Neural cell (in vitro differentiated cells): ENCODE data around the gene TMC7.

Experiments
- CTCF ChIP-seq: fragments of 450-650 bp; IDR thresholded peaks from 2 replicates; pipeline ENCODE4 v1.5.1; 2014; ENCODE audit warnings: antibody characterized with exemption, mild to moderate bottlenecking, moderate library complexity; ENCODE audit not compliant: poor library complexity, severe bottlenecking
- EP300 ChIP-seq: fragments of 450-650 bp; conservative IDR thresholded peaks from 2 replicates; pipeline ENCODE4 v1.6.1; 2014; ENCODE audit warnings: antibody characterized with exemption, mild to moderate bottlenecking, moderate library complexity; ENCODE audit not compliant: poor library complexity, severe bottlenecking
- EZH2 ChIP-seq: fragments of 200-600, 300-800 bp; shearing (Covaris generic), sonication (generic); IDR thresholded peaks from 2 replicates; pipeline ENCODE4 v1.6.1; 2014; ENCODE audit warnings: antibody characterized with exemption, low read length, borderline replicate concordance, mild to moderate bottlenecking; ENCODE audit not compliant: insufficient read depth, poor library complexity, severe bottlenecking
- POLR2AphosphoS5 ChIP-seq: IDR thresholded peaks from 2 replicates; pipeline ENCODE4 v1.6.1; 2012
- RAD21 ChIP-seq: fragments of 450-650 bp; conservative IDR thresholded peaks from 2 replicates; pipeline ENCODE4 v1.6.1; 2014; ENCODE audit warnings: antibody characterized with exemption, mild to moderate bottlenecking, moderate library complexity
- SMC3 ChIP-seq: fragments of 450-650 bp; conservative IDR thresholded peaks from 2 replicates; pipeline ENCODE4 v1.6.1; 2014; ENCODE audit warnings: antibody characterized with exemption, mild to moderate bottlenecking, moderate library complexity; ENCODE audit not compliant: poor library complexity
- TAF1 ChIP-seq: IDR thresholded peaks from 2 replicates; pipeline ENCODE4 v1.6.1; 2012; ENCODE audit warnings: low read depth
- TF ChIP-seq, protein P1 (sequence below): IDR thresholded peaks from 2 replicates; pipeline ENCODE4 v1.6.1; 2012; ENCODE audit warnings: borderline replicate concordance

DNA sequence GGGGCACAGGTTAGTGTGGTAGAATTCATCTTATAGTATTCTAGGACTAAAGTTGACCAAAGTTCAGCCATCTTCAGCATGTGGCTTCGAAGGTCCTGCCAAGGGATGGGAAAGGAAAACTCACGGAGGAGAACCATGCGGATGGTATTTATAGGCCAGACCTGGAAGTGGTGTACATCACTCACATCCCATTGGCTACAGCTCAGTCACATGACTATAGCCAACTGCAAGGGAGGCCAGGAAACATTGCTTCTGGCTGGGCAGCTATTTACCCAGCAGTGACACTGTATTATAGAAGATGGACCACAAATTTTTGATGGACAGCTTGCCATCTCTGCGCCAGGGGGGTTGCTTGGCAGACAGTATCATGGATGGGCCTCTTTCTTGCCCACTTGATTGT is 48.0 kb downstream of the TMC7 start:
- TF ChIP-seq CTCF (no peak), EP300 (no peak), POLR2AphosphoS5 (no peak), EZH2 (no peak), TAF1 (no peak), RAD21 (no peak), SMC3 (no peak)
- TF ChIP-seq, protein P1, sequence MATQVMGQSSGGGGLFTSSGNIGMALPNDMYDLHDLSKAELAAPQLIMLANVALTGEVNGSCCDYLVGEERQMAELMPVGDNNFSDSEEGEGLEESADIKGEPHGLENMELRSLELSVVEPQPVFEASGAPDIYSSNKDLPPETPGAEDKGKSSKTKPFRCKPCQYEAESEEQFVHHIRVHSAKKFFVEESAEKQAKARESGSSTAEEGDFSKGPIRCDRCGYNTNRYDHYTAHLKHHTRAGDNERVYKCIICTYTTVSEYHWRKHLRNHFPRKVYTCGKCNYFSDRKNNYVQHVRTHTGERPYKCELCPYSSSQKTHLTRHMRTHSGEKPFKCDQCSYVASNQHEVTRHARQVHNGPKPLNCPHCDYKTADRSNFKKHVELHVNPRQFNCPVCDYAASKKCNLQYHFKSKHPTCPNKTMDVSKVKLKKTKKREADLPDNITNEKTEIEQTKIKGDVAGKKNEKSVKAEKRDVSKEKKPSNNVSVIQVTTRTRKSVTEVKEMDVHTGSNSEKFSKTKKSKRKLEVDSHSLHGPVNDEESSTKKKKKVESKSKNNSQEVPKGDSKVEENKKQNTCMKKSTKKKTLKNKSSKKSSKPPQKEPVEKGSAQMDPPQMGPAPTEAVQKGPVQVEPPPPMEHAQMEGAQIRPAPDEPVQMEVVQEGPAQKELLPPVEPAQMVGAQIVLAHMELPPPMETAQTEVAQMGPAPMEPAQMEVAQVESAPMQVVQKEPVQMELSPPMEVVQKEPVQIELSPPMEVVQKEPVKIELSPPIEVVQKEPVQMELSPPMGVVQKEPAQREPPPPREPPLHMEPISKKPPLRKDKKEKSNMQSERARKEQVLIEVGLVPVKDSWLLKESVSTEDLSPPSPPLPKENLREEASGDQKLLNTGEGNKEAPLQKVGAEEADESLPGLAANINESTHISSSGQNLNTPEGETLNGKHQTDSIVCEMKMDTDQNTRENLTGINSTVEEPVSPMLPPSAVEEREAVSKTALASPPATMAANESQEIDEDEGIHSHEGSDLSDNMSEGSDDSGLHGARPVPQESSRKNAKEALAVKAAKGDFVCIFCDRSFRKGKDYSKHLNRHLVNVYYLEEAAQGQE: no peak
